H9 (cell line): ENCODE measurements around the gene METTL23. TPM values are rescaled to one million over a fixed set of nuclear protein-coding genes. Genes with fewer than 3 reads are reported as not detected.

Experiments
- DNase-seq: peaks from one replicate; pipeline ENCODE4 v3.0.0-alpha.2; 2017
- H2AFZ ChIP-seq: one replicate; pipeline ENCODE4 v1.6.1; 2013; ENCODE audit warnings: mild to moderate bottlenecking, low read length, control low read depth, moderate library complexity
- H2AK5ac ChIP-seq: 2 replicates; pipeline ENCODE4 v1.6.1; 2013; ENCODE audit warnings: low read length, control low read depth, mixed read lengths; ENCODE audit not compliant: insufficient read length
- H2BK120ac ChIP-seq: one replicate; pipeline ENCODE4 v1.6.1; 2013; ENCODE audit warnings: low read depth, mild to moderate bottlenecking, low read length, control low read depth, inconsistent platforms; ENCODE audit not compliant: poor library complexity, severe bottlenecking
- H2BK12ac ChIP-seq: 2 replicates; pipeline ENCODE4 v1.6.1; 2013; ENCODE audit warnings: low read length, control low read depth, mixed read lengths, low read depth; ENCODE audit not compliant: insufficient read length
- H2BK15ac ChIP-seq: 2 replicates; pipeline ENCODE4 v1.6.1; 2013; ENCODE audit warnings: low read depth, low read length, control low read depth
- H2BK20ac ChIP-seq: one replicate; pipeline ENCODE4 v1.6.1; 2013; ENCODE audit warnings: low read depth, mild to moderate bottlenecking, low read length, control low read depth, inconsistent platforms; ENCODE audit not compliant: poor library complexity, severe bottlenecking
- H2BK5ac ChIP-seq: 2 replicates; pipeline ENCODE4 v1.6.1; 2013; ENCODE audit warnings: low read length, control low read depth, mixed read lengths; ENCODE audit not compliant: insufficient read length
- H3K14ac ChIP-seq: 2 replicates; pipeline ENCODE4 v1.6.1; 2013; ENCODE audit warnings: low read length, control low read depth; ENCODE audit not compliant: insufficient read depth
- H3K18ac ChIP-seq: 2 replicates; pipeline ENCODE4 v1.6.1; 2013; ENCODE audit warnings: low read depth, mild to moderate bottlenecking, mixed read lengths, low read length, control low read depth; ENCODE audit not compliant: insufficient read length
- H3K23ac ChIP-seq: 2 replicates; pipeline ENCODE4 v1.6.1; 2013; ENCODE audit warnings: low read length, control low read depth, mixed read lengths, low read depth; ENCODE audit not compliant: insufficient read length
- H3K23me2 ChIP-seq: 2 replicates; pipeline ENCODE4 v1.6.1; 2013; ENCODE audit warnings: low read depth, mild to moderate bottlenecking, mixed read lengths, low read length, control low read depth; ENCODE audit not compliant: insufficient read length, poor library complexity, severe bottlenecking
- H3K27ac ChIP-seq: 2 replicates; pipeline ENCODE4 v1.5.1; 2013; ENCODE audit warnings: low read length, control low read depth, mixed read lengths, low read depth; ENCODE audit not compliant: insufficient read length
- H3K27me3 ChIP-seq: 2 replicates; pipeline ENCODE4 v1.6.1; 2013; ENCODE audit warnings: low read length, control low read depth, inconsistent platforms; ENCODE audit not compliant: insufficient read depth
- H3K4ac ChIP-seq: 2 replicates; pipeline ENCODE4 v1.6.1; 2013; ENCODE audit warnings: low read depth, mild to moderate bottlenecking, control low read depth, inconsistent platforms, low read length, moderate library complexity
- H3K4me1 ChIP-seq: 2 replicates; pipeline ENCODE4 v1.6.1; 2013; ENCODE audit warnings: low read length, control low read depth, inconsistent platforms; ENCODE audit not compliant: insufficient read depth
- H3K4me2 ChIP-seq: 2 replicates; pipeline ENCODE4 v1.6.1; 2013; ENCODE audit warnings: low read length, control low read depth, mixed read lengths; ENCODE audit not compliant: insufficient read length, insufficient read depth
- H3K56ac ChIP-seq: 2 replicates; pipeline ENCODE4 v1.6.1; 2013; ENCODE audit warnings: low read depth, mild to moderate bottlenecking, mixed read lengths, low read length, control low read depth; ENCODE audit not compliant: insufficient read length
- H3K79me1 ChIP-seq: 2 replicates; pipeline ENCODE4 v1.6.1; 2013; ENCODE audit warnings: low read depth, mild to moderate bottlenecking, moderate library complexity, low read length, control low read depth, inconsistent platforms; ENCODE audit not compliant: insufficient read depth, poor library complexity, severe bottlenecking
- H3K79me2 ChIP-seq: 2 replicates; pipeline ENCODE4 v1.6.1; 2013; ENCODE audit warnings: low read length, control low read depth, inconsistent platforms; ENCODE audit not compliant: insufficient read depth
- H3K9ac ChIP-seq: 2 replicates; pipeline ENCODE4 v1.6.1; 2013; ENCODE audit warnings: low read length, control low read depth, mixed read lengths; ENCODE audit not compliant: insufficient read length; ENCODE audit errors: extremely low read depth
- H3K9me3 ChIP-seq: one replicate; pipeline ENCODE4 v1.6.1; 2013; ENCODE audit warnings: low read depth, low read length, inconsistent platforms; ENCODE audit not compliant: control insufficient read depth
- H3T11ph ChIP-seq: one replicate; pipeline ENCODE4 v1.6.1; 2013; ENCODE audit warnings: mild to moderate bottlenecking, low read length, control low read depth, inconsistent platforms
- H4K20me1 ChIP-seq: one replicate; pipeline ENCODE4 v1.6.1; 2013; ENCODE audit not compliant: control insufficient read depth, insufficient read length, insufficient read depth
- H4K5ac ChIP-seq: 2 replicates; pipeline ENCODE4 v1.6.1; 2013; ENCODE audit warnings: low read depth, mild to moderate bottlenecking, mixed read lengths, low read length, control low read depth; ENCODE audit not compliant: insufficient read length
- H4K8ac ChIP-seq: replicated peaks from 2 replicates; pipeline ENCODE4 v1.6.1; 2013; ENCODE audit warnings: low read length, control low read depth, mixed read lengths, low read depth; ENCODE audit not compliant: insufficient read length
- H4K91ac ChIP-seq: 2 replicates; pipeline ENCODE4 v1.6.1; 2013; ENCODE audit warnings: low read depth, mild to moderate bottlenecking, moderate library complexity, mixed read lengths, low read length, control low read depth; ENCODE audit not compliant: insufficient read length
- H3K27ac Mint-ChIP-seq, 3 experiments: 2 replicates in 2 of 3; 3 replicates in 1 of 3; pipeline ENCODE4 v1.8.0; 2020 to 2021; ENCODE audit warnings: mixed read lengths in 3 of 3, mild to moderate bottlenecking in 1 of 3, moderate library complexity in 1 of 3
- H3K27me3 Mint-ChIP-seq: 2 replicates; pipeline ENCODE4 v1.8.0; 2021; ENCODE audit warnings: low read depth, mild to moderate bottlenecking, moderate library complexity, mixed read lengths
- H3K36me3 Mint-ChIP-seq, 3 experiments: 2 replicates in 2 of 3; 3 replicates in 1 of 3; pipeline ENCODE4 v1.8.0; 2020 to 2021; ENCODE audit warnings: low read depth in 3 of 3, mixed read lengths in 3 of 3; ENCODE audit not compliant: insufficient read depth in 1 of 3
- H3K4me1 Mint-ChIP-seq, 2 experiments: 2 replicates each; pipeline ENCODE4 v1.8.0; 2020; ENCODE audit warnings: mixed read lengths in 2 of 2
- H3K4me3 Mint-ChIP-seq, 2 experiments: 2 replicates in 1 of 2; 3 replicates in 1 of 2; pipeline ENCODE4 v1.8.0; 2020 to 2021; ENCODE audit warnings: mild to moderate bottlenecking in 2 of 2, mixed read lengths in 2 of 2, moderate library complexity in 1 of 2
- H3K9me3 Mint-ChIP-seq, 2 experiments: 2 replicates in 1 of 2; 3 replicates in 1 of 2; pipeline ENCODE4 v1.8.0; 2020; ENCODE audit warnings: mild to moderate bottlenecking in 2 of 2, mixed read lengths in 2 of 2, moderate library complexity in 1 of 2
- CTCF ChIP-seq: fragments of 200-600 bp; sonication (generic); conservative IDR thresholded peaks from 3 replicates; pipeline ENCODE4 v1.8.0; 2021; ENCODE audit warnings: antibody characterized with exemption, mild to moderate bottlenecking
- WGBS: extraction: QIAGEN DNeasy Blood & Tissue Kit; methylation state at CpG from one replicate; pipeline ENCODE4 v1.1.7; 2013; ENCODE audit warnings: missing lambda C conversion rate, low lambda C conversion rate, mixed read lengths; ENCODE audit not compliant: insufficient read length; ENCODE audit errors: extremely low coverage; 5-methylcytosine and 5-hydroxymethylcytosine counted together
- total RNA-seq: library from RNA; stranded (reverse); gene quantifications from 2 replicates; pipeline ENCODE4 v1.2.1, GENCODE V29; 2021

Gene METTL23
- total RNA-seq, 1 experiment from 2014 or later: 29.9 TPM

- peaks cover 29 to 34% of the 10 kb centered on the region in 2 experiments for H3K4me1 Mint-ChIP-seq
- peak overlapping the region; percentile 98 to 99 (median 98) for H3K27ac Mint-ChIP-seq
Observed at GRCh38 chr17:76735586-76736348, 9.1 kb downstream of the METTL23 start.

More at GRCh38 chr17:76735586-76736348, 9.1 kb downstream of the METTL23 start:
- peaks cover 33 to 53% (median 39%) of the 10 kb centered on the region in 3 experiments for H3K36me3 Mint-ChIP-seq
- H4K20me1 ChIP-seq: no peaks in the 10 kb centered on the region
- H3K79me2 ChIP-seq: peaks cover 17% of the 10 kb centered on the region; the same call in 1 of the 2 replicates
- WGBS: no CpG with 5 or more reads among the region's 20 CpGs
- peak overlapping the region; percentile 71 for H3K4me2 ChIP-seq
- no peak overlapping the region for H2AK5ac ChIP-seq
- peak overlapping the region; percentile 98 for H3K14ac ChIP-seq
- H3K27ac ChIP-seq: peak overlapping the region; percentile 34
- peak overlapping the region; percentile 68 for H2BK12ac ChIP-seq
- no peak overlapping the region for H3K4ac ChIP-seq
- TF ChIP-seq CTCF: no peak
- peak overlapping the region; percentile 37 for H4K5ac ChIP-seq
- H2BK120ac ChIP-seq: no peak overlapping the region
- no peak overlapping the region for H4K8ac ChIP-seq
- H2BK20ac ChIP-seq: no peak overlapping the region
- peak overlapping the region; percentile 20 for H3K23ac ChIP-seq
- H2BK15ac ChIP-seq: no peak overlapping the region
- peak overlapping the region; percentile 96 for H3K9ac ChIP-seq
- peak overlapping the region; percentile 99 to 100 for H3K4me3 Mint-ChIP-seq
- peaks cover 2% of the 10 kb centered on the region for H3K27me3 Mint-ChIP-seq
- no peak for DNase-seq
- no peaks in the 10 kb centered on the region for H3K9me3 ChIP-seq
- H4K91ac ChIP-seq: no peak overlapping the region
- peak overlapping the region; percentile 86 for H3K18ac ChIP-seq
- no peaks in the 10 kb centered on the region for H3K79me1 ChIP-seq
- H3K9me3 Mint-ChIP-seq: peaks cover 3 to 7% of the 10 kb centered on the region in 2 experiments; a peak in 2 of 5 replicates
- H3K27me3 ChIP-seq: no peaks in the 10 kb centered on the region
- H2BK5ac ChIP-seq: no peak overlapping the region
- H3T11ph ChIP-seq: no peak overlapping the region
- no peak overlapping the region for H3K56ac ChIP-seq
- H2AFZ ChIP-seq: no peak overlapping the region
- H3K23me2 ChIP-seq: no peaks in the 10 kb centered on the region
- H3K4me1 ChIP-seq: no peaks in the 10 kb centered on the region
